Astrocyte (in vitro differentiated cells and primary cell): ENCODE data around the gene OR14C36. TPM values are rescaled to one million over a fixed set of nuclear protein-coding genes. Genes with fewer than 3 reads are reported as not detected.

Experiments
- DNase-seq: peaks from one replicate; pipeline ENCODE4 v3.0.0-alpha.2; 2010; ENCODE audit warnings: low read depth
- FAIRE-seq: peaks from 2 replicates; lab custom pipeline; 2011; peaks lifted over from hg19 to GRCh38; lab: Jason Lieb, UNC
- H2AFZ ChIP-seq: 2 replicates; pipeline ENCODE4 v1.6.0; 2012; ENCODE audit warnings: low read depth, low read length, inconsistent platforms
- H3K27ac ChIP-seq: 2 replicates; pipeline ENCODE4 v1.5.1; 2011; ENCODE audit warnings: low read depth, low read length, inconsistent platforms
- H3K27me3 ChIP-seq: 2 replicates; pipeline ENCODE4 v1.6.0; 2011; ENCODE audit warnings: low read length, inconsistent platforms; ENCODE audit not compliant: insufficient read depth
- H3K36me3 ChIP-seq: 2 replicates; pipeline ENCODE4 v1.5.1; 2011; ENCODE audit warnings: low read length, inconsistent platforms; ENCODE audit not compliant: insufficient read depth
- H3K4me1 ChIP-seq: 2 replicates; pipeline ENCODE4 v1.5.1; 2011; ENCODE audit warnings: low read length, inconsistent platforms; ENCODE audit not compliant: insufficient read depth
- H3K4me2 ChIP-seq: 2 replicates; pipeline ENCODE4 v1.6.0; 2012; ENCODE audit warnings: low read length, inconsistent platforms
- H3K4me3 ChIP-seq: 2 replicates; pipeline ENCODE4 v1.5.1; 2011; ENCODE audit warnings: low read depth, mild to moderate bottlenecking, low read length, inconsistent platforms; ENCODE audit not compliant: insufficient read depth
- H3K79me2 ChIP-seq: 2 replicates; pipeline ENCODE4 v1.6.0; 2012; ENCODE audit warnings: mild to moderate bottlenecking, low read length, inconsistent platforms; ENCODE audit not compliant: insufficient read depth
- H3K9ac ChIP-seq: 2 replicates; pipeline ENCODE4 v1.6.0; 2012; ENCODE audit warnings: mild to moderate bottlenecking, low read length, inconsistent platforms
- H3K9me3 ChIP-seq: 2 replicates; pipeline ENCODE4 v1.5.1; 2012; ENCODE audit warnings: low read depth, mild to moderate bottlenecking, low read length, inconsistent platforms; ENCODE audit not compliant: insufficient read depth
- H4K20me1 ChIP-seq: 2 replicates; pipeline ENCODE4 v1.6.0; 2012; ENCODE audit warnings: low read length, inconsistent platforms; ENCODE audit not compliant: insufficient read depth
- H3K27ac Mint-ChIP-seq: one replicate; pipeline ENCODE4 v1.8.0; 2021; ENCODE audit warnings: mild to moderate bottlenecking, mixed read lengths; ENCODE audit not compliant: unreplicated experiment
- H3K27me3 Mint-ChIP-seq: one replicate; pipeline ENCODE4 v1.8.0; 2021; ENCODE audit warnings: low read depth, mixed read lengths; ENCODE audit not compliant: unreplicated experiment
- H3K36me3 Mint-ChIP-seq: one replicate; pipeline ENCODE4 v1.8.0; 2021; ENCODE audit warnings: low read depth, mixed read lengths; ENCODE audit not compliant: unreplicated experiment
- H3K4me1 Mint-ChIP-seq: one replicate; pipeline ENCODE4 v1.8.0; 2021; ENCODE audit warnings: low read depth, mixed read lengths; ENCODE audit not compliant: unreplicated experiment
- H3K4me3 Mint-ChIP-seq: one replicate; pipeline ENCODE4 v1.8.0; 2021; ENCODE audit warnings: mild to moderate bottlenecking, moderate library complexity, mixed read lengths; ENCODE audit not compliant: unreplicated experiment
- H3K9me3 Mint-ChIP-seq: one replicate; pipeline ENCODE4 v1.8.0; 2021; ENCODE audit warnings: mild to moderate bottlenecking, mixed read lengths; ENCODE audit not compliant: unreplicated experiment
- EZH2 ChIP-seq: IDR thresholded peaks from 2 replicates; pipeline ENCODE4 v1.6.1; 2012; ENCODE audit warnings: mild to moderate bottlenecking, low read length, inconsistent platforms; ENCODE audit not compliant: insufficient read depth
- total RNA-seq: library from RNA; stranded (reverse); gene quantifications from 2 replicates; pipeline ENCODE4 v1.2.1, GENCODE V29; 2021
- TF ChIP-seq, protein P1 (sequence below): IDR thresholded peaks from 2 replicates; pipeline ENCODE4 v1.5.1; 2011; ENCODE audit warnings: low read depth, mild to moderate bottlenecking, inconsistent platforms, low read length, moderate library complexity; ENCODE audit not compliant: insufficient read depth

Gene OR14C36
- total RNA-seq, 1 donor from 2014 or later: not detected

DNA sequence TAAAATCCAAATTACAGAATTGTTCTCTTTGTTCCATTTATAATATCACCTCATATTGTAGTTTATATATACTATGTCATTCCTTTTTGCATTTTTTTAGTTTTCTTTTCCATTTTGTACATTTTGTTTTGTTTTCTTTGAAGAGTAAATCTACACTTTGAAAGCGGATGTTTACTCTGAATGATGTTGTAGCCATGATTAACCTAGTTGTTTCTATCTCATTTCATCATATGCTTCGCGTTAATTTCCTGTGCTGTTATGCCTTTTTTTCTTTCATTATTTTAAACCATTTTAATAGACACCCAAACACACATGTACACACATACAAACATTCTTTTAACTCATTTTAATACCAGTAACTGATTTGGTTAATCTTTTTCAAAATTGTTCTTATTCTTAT, 32.3 kb downstream of the OR14C36 start:
- no peaks in the 10 kb centered on the region for H3K79me2 ChIP-seq
- FAIRE-seq (no peak), DNase-seq (no peak)
- H4K20me1 ChIP-seq: no peaks in the 10 kb centered on the region
- no peak overlapping the region for H3K4me3 ChIP-seq
- Mint-ChIP-seq H3K27me3 (no peaks in the 10 kb centered on the region), H3K4me1 (no peaks in the 10 kb centered on the region), H3K9me3 (peaks cover 3% of the 10 kb centered on the region), H3K4me3 (no peak overlapping the region), H3K27ac (no peak overlapping the region), H3K36me3 (no peaks in the 10 kb centered on the region)
- TF ChIP-seq, protein P1, sequence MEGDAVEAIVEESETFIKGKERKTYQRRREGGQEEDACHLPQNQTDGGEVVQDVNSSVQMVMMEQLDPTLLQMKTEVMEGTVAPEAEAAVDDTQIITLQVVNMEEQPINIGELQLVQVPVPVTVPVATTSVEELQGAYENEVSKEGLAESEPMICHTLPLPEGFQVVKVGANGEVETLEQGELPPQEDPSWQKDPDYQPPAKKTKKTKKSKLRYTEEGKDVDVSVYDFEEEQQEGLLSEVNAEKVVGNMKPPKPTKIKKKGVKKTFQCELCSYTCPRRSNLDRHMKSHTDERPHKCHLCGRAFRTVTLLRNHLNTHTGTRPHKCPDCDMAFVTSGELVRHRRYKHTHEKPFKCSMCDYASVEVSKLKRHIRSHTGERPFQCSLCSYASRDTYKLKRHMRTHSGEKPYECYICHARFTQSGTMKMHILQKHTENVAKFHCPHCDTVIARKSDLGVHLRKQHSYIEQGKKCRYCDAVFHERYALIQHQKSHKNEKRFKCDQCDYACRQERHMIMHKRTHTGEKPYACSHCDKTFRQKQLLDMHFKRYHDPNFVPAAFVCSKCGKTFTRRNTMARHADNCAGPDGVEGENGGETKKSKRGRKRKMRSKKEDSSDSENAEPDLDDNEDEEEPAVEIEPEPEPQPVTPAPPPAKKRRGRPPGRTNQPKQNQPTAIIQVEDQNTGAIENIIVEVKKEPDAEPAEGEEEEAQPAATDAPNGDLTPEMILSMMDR: no peak
- no peak for TF ChIP-seq EZH2
- H3K4me2 ChIP-seq: no peak overlapping the region
- no peak overlapping the region for H3K27ac ChIP-seq
- no peak overlapping the region for H3K9ac ChIP-seq
- H3K9me3 ChIP-seq: no peaks in the 10 kb centered on the region
- no peaks in the 10 kb centered on the region for H3K27me3 ChIP-seq
- H3K36me3 ChIP-seq: no peaks in the 10 kb centered on the region
- H3K4me1 ChIP-seq: no peaks in the 10 kb centered on the region
- no peak overlapping the region for H2AFZ ChIP-seq

DNA sequence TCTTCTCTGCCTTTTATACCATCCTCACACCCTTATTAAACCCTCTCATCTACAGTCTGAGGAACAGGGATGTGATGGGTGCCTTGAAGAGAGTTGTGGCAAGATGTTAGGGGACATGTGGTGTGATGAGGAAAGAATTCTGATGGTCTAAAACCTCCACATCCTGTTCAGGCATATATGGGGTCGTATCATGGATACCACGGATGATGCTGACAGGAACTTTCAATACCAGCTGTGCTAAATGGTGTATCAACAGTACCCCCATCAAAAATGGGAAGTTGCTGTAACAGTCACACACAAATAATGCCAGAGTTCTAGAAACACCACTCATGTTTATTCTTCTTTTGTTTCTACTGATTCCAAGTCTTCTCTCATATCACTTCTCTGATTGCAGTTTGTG, 39.9 kb downstream of the OR14C36 start:
- TF ChIP-seq EZH2: no peak
- TF ChIP-seq, protein P1: no peak
- H3K9me3 Mint-ChIP-seq: no peaks in the 10 kb centered on the region
- H3K36me3 ChIP-seq: no peaks in the 10 kb centered on the region
- no peaks in the 10 kb centered on the region for H3K36me3 Mint-ChIP-seq
- FAIRE-seq (no peak), DNase-seq (no peak)
- H3K27ac ChIP-seq: no peak overlapping the region
- no peaks in the 10 kb centered on the region for H3K27me3 Mint-ChIP-seq
- H3K79me2 ChIP-seq: no peaks in the 10 kb centered on the region
- H3K4me3 ChIP-seq: no peak overlapping the region
- no peaks in the 10 kb centered on the region for H4K20me1 ChIP-seq
- H3K4me1 Mint-ChIP-seq: no peaks in the 10 kb centered on the region
- H3K9ac ChIP-seq: no peak overlapping the region
- no peaks in the 10 kb centered on the region for H3K27me3 ChIP-seq
- H3K4me1 ChIP-seq: no peaks in the 10 kb centered on the region
- H3K9me3 ChIP-seq: peaks cover 8% of the 10 kb centered on the region
- H3K4me3 Mint-ChIP-seq: no peak overlapping the region
- no peak overlapping the region for H2AFZ ChIP-seq
- no peak overlapping the region for H3K4me2 ChIP-seq
- H3K27ac Mint-ChIP-seq: no peak overlapping the region

DNA sequence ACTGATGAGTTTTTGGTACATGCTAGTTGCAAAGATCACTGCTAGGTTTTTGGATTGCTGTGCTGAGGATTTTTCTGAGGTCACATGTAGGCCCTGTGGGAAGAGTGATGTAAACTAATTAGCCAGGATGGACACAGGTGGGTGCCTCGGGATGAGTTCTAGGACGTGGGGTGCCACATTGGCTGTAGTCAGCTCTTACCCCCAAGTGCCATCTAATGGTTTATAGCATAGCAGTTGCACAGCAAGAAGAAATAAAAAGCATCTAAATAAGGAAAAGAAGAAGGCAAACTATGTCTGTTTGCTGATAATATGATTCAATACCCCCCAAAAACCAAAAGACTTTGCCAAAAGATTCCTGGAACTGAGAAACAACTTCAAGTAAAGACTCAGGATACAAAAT, 44.5 kb downstream of the OR14C36 start:
- Mint-ChIP-seq H3K27me3 (no peaks in the 10 kb centered on the region), H3K4me3 (no peak overlapping the region), H3K4me1 (no peaks in the 10 kb centered on the region), H3K27ac (no peak overlapping the region), H3K9me3 (no peaks in the 10 kb centered on the region), H3K36me3 (no peaks in the 10 kb centered on the region)
- TF ChIP-seq EZH2: no peak
- TF ChIP-seq, protein P1: no peak
- H3K9ac ChIP-seq: no peak overlapping the region
- no peak overlapping the region for H3K27ac ChIP-seq
- no peak overlapping the region for H2AFZ ChIP-seq
- no peaks in the 10 kb centered on the region for H4K20me1 ChIP-seq
- no peaks in the 10 kb centered on the region for H3K36me3 ChIP-seq
- peaks cover 4% of the 10 kb centered on the region for H3K9me3 ChIP-seq
- H3K79me2 ChIP-seq: no peaks in the 10 kb centered on the region
- FAIRE-seq (no peak), DNase-seq (no peak)
- H3K4me2 ChIP-seq: no peak overlapping the region
- no peaks in the 10 kb centered on the region for H3K4me1 ChIP-seq
- H3K4me3 ChIP-seq: no peak overlapping the region
- no peaks in the 10 kb centered on the region for H3K27me3 ChIP-seq

Other genes with a start within 250 kb of the OR14C36 start
- gene OR2M5, start 203.6 kb upstream of the OR14C36 start, total RNA-seq: not detected in 2 replicates
- not detected in 2 replicates for gene OR2M2, start 174.0 kb upstream of the OR14C36 start, total RNA-seq
- gene OR2M3, start 151.5 kb upstream of the OR14C36 start, total RNA-seq: not detected in 2 replicates
- gene OR2M4, start 117.4 kb upstream of the OR14C36 start, total RNA-seq: not detected in 2 replicates
- not detected in 2 replicates for gene OR2T33, start 70.8 kb upstream of the OR14C36 start, total RNA-seq
- gene OR2T12, start 45.4 kb upstream of the OR14C36 start, total RNA-seq: not detected in 2 replicates
- not detected in 2 replicates for gene OR2M7, start 24.2 kb upstream of the OR14C36 start, total RNA-seq
- not detected in 2 replicates for gene OR2T4, start 12.9 kb downstream of the OR14C36 start, total RNA-seq
- gene OR2T6, start 27.0 kb downstream of the OR14C36 start, total RNA-seq: not detected in 2 replicates
- not detected in 2 replicates for gene OR2T1, start 54.3 kb downstream of the OR14C36 start, total RNA-seq
- not detected in 2 replicates for gene OR2T2, start 96.9 kb downstream of the OR14C36 start, total RNA-seq
- not detected in 2 replicates for gene OR2T3, start 124.6 kb downstream of the OR14C36 start, total RNA-seq
- not detected in 2 replicates for gene OR2T5, start 139.8 kb downstream of the OR14C36 start, total RNA-seq
- gene OR2G6, start 159.3 kb downstream of the OR14C36 start, total RNA-seq: not detected in 2 replicates
- gene OR2T29, start 214.0 kb downstream of the OR14C36 start, total RNA-seq: not detected in 2 replicates
- not detected in 2 replicates for gene OR2T34, start 226.0 kb downstream of the OR14C36 start, total RNA-seq
- not detected in 2 replicates for gene OR2T10, start 248.9 kb downstream of the OR14C36 start, total RNA-seq